Measurements from ENCODE around the gene TIMM10.

The TIMM10 gene

GRCh38 chr11:57484141-57484710 is 46.3 kb downstream of the TIMM10 start:
- DNase-seq (ENCODE audit: low read depth in 2 of 2): no peak

DNA sequence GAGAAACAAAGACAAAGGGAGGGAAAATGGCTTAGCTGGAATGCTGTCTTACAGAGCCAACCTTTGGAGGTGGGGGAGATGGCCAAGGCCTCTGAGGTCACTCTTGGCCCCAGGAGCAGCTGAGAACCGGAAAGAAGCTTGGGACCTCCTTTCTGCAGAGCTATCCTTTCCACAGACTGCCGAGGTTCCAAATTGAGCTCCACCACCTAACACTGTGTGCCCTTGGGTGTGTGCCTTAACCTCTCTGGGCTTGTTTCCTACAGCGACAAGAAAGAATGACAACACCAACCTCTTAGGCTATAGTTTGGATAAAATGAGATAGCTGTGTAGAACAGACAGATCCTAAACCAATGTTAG is 47.0 kb downstream of the TIMM10 start:
- no peak for DNase-seq (ENCODE audit: low read depth in 2 of 2)

DNA sequence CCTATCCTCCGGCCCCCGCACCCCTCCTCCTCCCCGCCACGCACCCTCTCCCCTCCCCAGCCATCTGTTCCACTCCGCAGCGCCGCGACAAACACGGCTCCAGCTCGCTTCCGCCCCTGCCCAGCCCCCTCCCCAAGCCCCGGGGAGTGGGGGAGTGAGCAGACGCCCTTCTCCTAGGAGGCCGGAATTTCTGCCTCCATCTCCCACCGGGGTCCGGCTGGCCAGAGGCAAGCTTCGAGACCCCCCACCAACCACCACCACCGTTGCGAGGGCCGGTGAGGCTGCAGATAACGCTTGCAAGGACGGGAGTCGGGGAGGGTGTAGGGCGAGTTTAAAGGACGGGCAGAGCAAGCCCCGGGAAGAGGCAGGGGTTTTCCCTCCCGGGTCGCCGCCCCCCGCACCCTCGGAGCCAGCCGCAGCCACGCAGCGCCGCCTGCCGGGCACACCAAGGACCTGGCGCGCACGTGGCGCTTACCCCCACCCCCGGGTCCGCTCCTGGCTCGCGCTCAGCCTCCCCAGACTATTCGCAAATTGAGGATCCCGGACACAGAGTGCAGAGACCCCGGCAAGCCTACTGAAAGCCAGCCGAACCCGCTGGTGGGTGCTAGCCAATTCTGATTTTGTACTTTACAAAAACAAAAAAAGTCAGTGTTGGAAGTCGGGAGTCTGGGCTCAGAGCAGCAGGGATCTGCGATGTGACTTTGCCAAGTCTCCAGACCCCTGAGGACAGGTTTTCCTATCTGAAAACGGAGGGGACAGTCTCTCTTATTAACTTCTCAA is 47.6 kb downstream of the TIMM10 start:
- DNase-seq (ENCODE audit: low read depth in 2 of 2): peak; percentile 41 to 68

DNA sequence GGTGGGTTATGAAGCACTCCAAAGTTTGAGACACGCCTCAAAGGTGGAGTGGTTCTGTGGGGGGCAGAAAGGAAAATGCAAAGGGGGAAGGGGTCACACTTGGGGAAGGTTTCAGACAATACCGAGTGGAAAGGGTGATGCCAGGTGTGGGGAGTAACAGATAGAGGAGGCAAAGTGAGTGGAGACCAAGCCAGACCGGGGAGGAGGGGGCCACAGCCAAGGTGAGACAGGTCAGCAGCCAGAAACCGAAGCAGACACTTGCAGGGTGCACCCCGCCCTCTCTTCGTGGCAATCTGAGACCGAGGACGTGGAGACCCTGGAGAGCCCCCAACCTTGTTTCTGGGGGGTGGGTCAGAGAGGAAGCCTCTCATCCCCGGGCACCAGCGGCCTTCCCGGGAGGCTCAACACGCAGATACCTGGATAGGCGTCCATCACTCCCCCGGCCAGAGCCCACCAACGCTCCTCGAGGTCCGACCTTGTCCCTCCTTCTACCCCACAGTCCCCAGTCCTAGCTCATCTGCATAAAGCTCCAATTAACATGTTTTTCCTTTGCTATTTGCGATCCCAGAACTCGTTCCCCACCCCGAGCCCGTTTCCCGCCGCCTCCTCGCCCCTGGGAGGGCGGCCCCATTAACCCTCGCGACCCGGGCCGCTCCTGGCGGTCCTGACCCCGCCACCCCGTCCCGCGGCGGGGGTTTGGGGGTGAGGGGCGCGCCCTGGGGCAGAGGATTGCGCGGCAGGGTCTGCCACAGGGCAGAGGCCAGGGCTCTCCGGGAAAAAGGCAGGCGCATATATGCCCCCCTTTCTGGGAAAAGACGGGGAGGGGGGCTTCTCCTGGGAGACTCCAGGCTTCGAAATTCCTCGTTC is 48.4 kb downstream of the TIMM10 start:
- no peak for DNase-seq (ENCODE audit: low read depth in 2 of 2)

DNA sequence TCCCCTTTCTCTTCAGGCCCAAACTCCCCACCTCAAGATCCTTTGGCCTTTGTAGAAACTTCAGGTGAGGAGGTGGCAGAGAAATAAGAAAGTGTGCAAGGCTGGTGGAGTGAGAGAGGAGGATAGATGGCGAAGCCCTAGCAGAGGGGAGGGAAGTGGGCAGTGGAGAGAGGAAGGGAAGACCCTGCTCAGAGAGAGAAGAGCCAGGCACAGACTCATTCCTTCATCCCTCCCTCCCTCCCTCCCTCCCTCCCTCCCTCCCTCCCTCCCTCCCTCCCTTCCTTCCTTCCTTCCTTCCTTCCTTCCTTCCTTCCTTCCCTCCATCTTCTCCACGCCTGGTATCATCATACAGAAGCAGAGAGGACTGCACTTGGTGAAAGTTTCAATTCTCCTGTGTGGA is 49.2 kb downstream of the TIMM10 start:
- no peak for DNase-seq (ENCODE audit: low read depth in 2 of 2)

GRCh38 chr11:57480409-57481137 is 50.0 kb downstream of the TIMM10 start:
- peak in 1 of 2 donors; percentile 57 for DNase-seq (ENCODE audit: low read depth in 2 of 2)

DNA sequence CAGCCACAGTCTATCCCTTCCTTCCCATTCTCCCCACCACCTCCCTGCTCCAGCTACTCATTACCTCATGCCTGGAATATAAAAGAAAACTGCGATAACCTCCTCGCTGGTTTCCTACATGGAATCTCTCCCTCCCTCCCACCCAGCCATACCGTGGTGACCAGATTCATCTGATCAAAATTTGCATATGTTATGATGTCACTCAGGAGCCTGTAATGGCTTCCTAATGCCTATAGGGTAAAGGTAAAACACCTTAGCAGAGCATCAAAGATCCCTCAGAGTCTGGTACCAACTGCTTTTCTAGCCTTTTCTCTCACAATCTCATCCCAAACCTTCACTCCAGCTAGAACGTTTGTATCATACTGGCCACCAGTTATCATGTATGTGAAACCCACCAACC is 50.6 kb downstream of the TIMM10 start:
- no peak for DNase-seq (ENCODE audit: low read depth in 2 of 2)

- DNase-seq (ENCODE audit: low read depth in 2 of 2): no peak
Observed at GRCh38 chr11:57479021-57479663, 51.4 kb downstream of the TIMM10 start.
